Hepatic stellate cell (primary cell): ENCODE results near the gene CERKL.

Experiments
- DNase-seq: peaks from one replicate; pipeline ENCODE4 v3.0.0; 2011; ENCODE audit warnings: low spot score

CERKL gene

DNA sequence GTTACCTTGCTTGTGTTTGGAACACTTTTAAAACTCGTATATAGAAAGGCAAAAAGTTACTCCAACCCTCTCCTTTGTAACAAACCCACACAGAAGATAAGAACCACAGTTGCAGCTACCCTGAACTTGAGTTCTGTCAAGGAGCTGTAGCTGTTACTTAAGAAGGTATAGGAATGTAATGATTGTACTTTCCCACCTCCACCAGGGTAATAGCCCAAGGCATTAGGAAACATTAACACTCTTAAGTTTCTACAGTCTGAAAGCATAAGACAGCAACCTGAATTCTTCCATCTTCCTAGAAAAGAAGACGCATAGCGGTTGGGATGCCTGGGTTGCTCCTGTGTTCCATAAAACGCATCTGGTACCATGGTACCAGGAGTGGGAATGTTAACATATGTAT, 156.7 kb downstream of the CERKL start:
- no peak for DNase-seq

DNA sequence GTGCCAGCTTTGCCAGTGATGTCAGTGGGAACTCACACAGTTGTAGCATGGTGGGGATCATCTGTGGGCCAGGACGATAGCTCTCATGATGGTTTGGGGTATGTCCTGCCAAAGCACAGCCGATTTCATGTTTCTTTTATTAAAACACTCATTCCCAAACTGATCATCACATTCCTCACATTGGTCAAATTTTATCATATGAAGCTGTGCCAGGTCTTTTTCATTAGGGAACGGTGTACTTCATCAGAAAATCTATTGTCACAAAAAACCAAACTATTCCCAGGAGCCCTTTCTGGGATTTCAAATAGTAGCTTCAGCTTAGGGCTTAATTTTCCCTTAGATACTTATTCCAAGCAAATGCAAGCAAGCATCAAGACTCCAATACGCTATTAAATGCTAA, 157.7 kb downstream of the CERKL start:
- no peak for DNase-seq
